HG02763 (cell line): ENCODE results near the gene GATA3.

Source experiments
- ATAC-seq: cut with Tn5 transposase; IDR thresholded peaks from one replicate; pipeline ENCODE4 v1.9.1; 2021; ENCODE audit warnings: mild to moderate bottlenecking, moderate library complexity; ENCODE audit not compliant: unreplicated experiment

GATA3 gene

DNA sequence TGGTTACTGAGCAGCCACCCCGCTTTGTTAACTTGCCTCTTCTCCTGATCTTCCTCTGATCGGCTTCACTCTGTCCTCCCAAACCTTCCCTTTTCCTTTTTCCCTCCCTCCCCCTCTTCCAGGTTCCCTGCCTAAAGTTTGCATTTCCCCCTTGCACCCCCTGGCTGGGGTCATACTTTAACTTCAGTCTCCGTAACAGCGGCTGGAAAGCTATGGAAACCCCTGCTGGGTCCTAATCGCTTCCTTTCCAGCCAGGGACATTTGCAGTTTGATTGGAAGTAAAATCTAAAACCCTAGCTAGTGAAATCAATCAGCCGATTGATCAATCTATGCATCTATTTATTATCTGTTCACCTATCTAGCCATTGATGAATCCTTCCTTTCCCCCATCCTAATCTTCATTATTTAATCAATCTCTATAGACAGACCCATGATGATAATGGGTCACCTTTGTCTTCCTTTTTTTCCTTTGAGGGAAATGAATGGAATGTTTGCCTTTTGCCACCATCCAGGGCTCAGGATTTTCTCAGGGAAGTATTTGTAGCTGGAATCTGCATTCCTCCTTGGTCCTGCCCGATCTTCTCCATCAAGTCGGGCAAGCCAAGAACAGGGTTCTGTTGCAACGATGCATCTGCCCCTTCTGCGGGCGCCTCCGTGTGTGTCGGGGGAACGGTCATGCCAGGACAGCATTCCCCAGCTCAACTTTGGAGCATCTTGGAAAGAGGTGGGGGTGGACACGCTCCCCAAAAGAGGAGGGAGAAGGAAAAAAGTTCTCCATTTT lies 8.8 kb downstream of the GATA3 start:
- ATAC-seq = no peak

DNA sequence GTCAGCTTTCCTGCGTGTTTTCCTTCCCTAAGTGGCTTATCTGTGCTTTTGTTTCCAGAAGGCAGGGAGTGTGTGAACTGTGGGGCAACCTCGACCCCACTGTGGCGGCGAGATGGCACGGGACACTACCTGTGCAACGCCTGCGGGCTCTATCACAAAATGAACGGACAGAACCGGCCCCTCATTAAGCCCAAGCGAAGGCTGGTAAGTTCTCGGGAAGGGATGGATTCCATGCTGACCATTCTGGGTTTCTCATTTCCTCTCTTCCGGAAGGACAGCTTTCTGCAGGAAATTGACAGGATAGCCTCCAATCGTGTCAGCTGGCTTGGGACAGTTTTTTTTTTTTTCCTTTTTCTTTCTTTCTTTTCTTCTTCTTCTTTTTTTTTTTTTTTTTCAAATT lies 9.4 kb downstream of the GATA3 start:
- ATAC-seq = no peak

DNA sequence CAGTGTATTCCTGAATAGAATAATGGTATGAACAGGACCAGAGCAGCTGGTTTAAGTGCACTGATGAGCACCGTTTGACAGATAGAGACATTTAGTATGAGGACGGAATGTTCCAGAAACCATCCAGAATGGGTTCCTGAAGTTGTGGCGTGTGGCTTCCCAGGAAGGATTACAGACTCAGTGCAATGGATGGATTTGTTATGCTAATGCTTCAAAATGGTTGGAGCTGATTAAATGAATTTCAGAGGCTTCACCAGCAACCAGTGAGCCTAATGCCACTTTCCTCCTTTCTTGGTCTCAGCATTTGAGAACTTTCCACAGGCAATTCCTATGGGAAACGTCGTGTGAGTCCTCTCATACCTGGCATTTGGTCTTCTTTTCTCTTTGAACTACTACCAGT lies 9.9 kb downstream of the GATA3 start:
- no peak for ATAC-seq

DNA sequence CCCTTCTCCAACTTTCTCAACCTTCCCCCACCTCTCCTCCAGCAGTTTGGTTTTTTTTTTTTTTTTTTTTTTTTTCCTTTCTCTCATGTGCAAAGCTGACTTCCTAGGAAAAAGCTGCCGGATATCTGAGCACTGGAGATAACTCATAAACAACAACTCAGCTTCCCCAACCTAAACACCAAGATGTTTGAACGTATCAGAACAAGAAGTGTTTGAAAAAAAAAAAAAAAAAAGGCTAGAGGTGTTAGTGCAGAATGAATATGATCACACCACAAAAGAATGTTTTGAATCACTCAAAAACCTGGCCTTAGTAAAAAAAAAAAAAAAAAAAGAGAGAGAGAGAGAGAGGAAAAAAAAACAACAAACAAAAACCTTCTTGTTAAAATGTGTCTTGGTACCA lies 11.2 kb downstream of the GATA3 start:
- ATAC-seq = no peak

DNA sequence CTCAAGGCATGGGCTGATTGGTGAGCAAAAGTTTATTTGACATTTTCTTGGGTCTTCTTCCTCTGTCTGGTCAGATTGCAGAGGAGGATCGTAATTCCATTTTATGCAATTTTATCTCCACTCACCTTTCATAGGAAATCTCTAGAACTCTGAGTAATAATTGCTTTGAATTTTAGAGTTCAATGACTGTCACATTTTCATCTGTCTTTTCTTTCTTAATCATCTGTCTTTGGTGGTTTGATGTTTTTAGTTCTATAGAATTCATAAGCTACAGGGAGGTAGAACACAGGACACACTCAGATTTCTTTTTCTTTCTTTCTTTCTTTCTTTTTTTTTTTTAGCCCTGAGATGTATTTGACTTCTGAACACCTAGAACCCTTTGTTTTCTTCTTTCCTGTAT lies 11.6 kb downstream of the GATA3 start:
- ATAC-seq = no peak

DNA sequence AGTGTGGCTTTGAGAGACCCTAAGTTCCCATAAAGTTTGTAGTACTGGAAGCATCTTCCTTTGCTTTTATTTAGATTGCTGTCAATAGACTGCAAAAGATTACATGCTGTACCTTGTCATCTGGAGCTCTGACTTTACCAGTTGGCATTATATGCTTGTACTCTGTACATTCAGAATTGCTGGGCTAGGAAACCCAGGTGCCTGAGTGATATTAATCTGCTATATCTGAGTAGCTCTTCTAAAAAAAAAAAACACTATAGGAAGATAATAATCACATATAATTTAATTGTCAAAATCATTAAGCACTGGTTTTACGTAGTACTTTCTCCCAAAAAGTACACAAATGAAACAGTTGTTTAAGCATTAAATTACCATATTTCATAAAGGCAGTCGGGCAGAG lies 12.3 kb downstream of the GATA3 start:
- no peak for ATAC-seq

DNA sequence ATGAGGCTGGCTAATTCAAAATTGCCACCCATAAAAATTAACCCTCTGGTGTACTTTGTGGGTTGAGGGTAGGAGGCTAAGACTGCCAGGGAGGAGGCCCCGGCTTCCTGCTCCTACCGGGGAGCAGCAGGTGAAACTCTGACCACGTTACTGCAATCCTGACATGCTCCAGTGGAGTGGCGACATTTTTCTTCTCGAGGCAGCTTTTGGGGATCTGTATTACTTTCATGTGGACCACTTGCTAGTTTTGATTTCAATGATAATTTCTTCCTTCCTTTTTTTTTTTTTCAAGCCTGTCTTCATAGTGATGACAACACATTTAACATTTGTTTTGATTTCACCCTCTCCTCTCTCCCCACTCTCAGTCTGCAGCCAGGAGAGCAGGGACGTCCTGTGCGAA lies 14.6 kb downstream of the GATA3 start:
- no peak for ATAC-seq

DNA sequence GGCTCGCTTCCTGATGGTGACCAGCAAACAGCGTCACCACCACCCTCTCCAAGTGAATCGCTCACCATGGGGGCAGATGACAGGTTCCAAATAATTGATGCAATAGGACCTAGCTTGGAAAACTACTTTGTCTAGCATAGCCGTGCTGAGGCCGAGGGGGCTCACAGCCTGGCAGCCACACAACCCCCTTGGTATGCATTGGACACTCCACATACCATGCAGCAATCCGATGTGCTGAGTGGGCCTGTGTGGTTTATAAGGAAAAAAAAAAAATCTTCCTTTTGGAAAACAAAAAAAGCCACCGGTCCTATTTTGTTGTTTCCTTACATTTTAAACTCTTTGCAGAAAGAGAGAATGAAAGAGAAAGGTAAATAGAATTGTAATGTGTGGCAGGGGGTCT lies 15.1 kb downstream of the GATA3 start:
- ATAC-seq = no peak

DNA sequence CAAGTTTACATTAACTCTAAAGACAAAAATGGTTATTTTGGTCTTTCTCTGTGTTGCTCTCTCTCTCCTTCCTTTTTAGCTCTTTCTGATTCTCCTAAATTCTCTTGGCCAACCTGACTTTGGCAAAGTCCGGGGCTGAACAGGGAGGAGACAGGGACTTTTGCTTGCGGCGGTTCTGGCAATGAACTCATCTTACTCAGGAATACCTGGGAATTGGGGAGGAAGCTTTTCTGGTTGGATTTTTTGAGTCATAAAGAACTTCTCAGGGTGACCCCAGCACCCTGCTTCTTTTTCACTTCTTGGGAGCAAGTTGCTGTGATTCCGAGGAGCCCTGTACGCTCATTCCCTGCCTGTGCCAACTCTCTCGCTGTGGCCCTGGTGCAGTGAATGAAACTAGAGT lies 16.0 kb downstream of the GATA3 start:
- no peak for ATAC-seq

DNA sequence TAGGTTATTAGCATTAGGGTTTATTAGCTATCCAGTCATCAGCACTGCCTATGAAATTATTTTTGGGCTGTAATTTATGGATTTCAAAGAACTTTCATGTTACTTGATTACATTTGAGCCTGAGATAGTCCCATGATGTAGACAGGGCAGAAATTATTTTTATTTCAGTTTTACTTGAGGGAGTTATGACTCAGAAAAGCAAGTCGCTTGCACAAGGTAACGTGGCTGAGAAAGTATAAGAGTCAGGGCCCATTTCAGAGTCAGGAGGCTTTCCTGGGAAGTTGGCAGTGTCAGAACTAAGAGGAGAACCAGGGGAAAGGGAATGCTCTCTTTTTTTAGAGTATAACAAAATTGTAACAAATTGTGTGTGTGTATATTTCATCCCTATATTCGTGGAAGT lies 16.5 kb downstream of the GATA3 start:
- ATAC-seq = no peak

DNA sequence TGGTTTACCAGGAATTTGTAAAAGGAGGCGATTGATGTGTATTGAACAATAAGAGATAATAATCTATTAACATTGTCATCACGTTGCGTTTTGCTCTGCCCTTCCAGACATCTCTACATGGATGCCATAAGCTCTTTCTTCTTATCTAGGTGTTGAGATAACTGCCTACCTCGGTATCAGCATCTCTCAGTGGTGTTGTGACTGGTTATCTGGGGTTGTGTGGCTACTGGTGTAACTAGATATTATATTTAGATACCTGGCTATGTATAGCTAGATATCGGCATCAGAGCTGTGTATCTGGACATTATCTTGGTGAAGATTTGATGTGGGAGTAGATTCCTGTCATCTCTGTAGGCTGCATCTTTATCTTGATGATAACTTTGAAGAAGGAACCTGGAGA lies 17.2 kb downstream of the GATA3 start:
- ATAC-seq = no peak

DNA sequence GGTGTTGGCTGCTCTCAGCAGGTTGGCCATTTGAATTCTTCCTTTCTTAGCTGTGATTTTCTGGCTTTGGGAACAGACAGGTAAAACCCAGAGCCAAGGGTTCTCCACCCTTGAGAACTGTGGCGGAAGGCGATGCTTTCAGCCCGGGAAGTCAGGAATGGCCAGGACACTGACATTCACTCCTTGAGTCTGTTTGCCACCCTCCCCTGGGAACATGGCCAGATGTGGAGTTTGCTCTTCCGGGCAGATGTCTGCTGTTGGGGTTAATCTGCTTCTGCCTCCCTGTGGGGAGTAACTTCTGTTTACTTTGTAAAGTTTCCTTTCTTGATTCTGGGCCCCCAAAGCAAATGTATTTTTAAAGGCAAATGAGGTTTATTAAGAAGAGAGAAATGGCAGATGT lies 17.7 kb downstream of the GATA3 start:
- no peak for ATAC-seq

DNA sequence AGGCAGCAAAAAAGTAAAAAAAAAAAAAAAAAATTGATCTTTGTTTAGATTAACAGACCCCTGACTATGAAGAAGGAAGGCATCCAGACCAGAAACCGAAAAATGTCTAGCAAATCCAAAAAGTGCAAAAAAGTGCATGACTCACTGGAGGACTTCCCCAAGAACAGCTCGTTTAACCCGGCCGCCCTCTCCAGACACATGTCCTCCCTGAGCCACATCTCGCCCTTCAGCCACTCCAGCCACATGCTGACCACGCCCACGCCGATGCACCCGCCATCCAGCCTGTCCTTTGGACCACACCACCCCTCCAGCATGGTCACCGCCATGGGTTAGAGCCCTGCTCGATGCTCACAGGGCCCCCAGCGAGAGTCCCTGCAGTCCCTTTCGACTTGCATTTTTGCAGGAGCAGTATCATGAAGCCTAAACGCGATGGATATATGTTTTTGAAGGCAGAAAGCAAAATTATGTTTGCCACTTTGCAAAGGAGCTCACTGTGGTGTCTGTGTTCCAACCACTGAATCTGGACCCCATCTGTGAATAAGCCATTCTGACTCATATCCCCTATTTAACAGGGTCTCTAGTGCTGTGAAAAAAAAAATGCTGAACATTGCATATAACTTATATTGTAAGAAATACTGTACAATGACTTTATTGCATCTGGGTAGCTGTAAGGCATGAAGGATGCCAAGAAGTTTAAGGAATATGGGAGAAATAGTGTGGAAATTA lies 19.4 kb downstream of the GATA3 start:
- ATAC-seq = no peak

DNA sequence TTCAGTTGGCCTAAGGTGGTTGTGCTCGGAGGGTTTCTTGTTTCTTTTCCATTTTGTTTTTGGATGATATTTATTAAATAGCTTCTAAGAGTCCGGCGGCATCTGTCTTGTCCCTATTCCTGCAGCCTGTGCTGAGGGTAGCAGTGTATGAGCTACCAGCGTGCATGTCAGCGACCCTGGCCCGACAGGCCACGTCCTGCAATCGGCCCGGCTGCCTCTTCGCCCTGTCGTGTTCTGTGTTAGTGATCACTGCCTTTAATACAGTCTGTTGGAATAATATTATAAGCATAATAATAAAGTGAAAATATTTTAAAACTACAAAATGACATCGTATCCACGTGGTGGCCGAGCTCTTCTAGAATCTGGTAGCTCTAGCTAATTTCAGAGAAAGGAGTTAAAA lies 20.4 kb downstream of the GATA3 start:
- ATAC-seq = no peak

DNA sequence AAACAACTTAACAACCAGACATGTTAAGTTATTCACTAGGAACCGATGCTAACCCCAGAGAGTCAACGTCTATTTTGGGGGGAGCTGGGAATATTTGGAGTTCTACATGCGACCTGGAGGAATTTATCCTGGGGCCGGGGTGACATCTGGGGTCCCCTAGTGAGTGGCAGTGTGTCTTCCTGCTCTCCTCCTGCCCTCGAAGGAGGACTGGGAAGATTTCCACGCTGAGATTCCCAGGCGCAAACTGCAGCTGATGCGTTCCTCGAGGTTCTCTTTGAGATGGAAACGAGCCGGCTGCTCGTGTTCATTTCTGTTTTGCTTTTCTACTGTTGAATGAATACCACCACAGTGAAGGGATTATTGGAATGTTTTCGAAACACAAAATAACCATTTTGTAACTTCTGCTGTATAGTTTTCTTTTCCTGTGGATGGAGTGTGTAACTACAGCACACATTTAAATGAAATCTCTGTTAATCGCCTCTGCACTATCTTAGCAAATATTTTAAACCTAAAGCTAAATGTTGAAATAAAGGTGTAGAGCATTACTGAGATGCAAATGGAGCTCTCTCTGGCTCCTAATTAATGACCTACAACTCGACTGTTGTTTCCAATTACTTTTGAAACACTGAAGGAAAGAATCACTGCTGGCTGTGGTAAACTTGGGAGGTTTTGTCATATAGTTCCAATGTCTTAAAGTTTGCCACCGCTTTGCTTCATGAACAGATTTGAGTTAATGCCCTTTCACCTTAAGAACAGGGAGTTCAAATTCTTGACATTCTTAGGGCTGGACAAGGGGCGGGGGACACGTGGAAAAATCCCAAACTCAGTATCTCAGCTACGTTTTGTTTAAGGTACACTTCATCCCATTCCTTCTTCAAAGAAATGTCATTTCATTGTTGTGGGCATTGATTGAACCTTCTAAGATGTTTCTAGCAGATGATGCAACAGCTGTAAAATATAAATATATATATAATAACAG lies 21.1 kb downstream of the GATA3 start:
- ATAC-seq = no peak

DNA sequence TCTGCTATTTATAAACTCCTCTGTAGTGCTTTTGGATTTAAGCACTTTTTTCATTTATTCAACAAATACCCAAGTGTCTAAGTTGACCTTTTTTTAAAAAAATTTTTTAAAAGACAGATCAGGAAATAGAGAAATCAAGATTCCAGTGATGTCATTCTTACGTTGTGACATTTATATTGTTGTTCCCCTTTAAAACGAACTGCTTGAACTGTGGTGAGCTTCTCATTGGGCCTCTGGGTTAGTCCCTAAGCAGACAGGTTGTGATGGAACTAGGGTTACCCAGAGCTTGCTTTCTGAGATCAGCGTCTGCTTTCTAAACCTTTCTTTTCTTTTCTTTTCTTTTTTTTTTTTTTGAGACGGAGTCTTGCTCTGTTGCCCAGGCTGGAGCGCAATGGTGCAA lies 22.4 kb downstream of the GATA3 start:
- no peak for ATAC-seq

DNA sequence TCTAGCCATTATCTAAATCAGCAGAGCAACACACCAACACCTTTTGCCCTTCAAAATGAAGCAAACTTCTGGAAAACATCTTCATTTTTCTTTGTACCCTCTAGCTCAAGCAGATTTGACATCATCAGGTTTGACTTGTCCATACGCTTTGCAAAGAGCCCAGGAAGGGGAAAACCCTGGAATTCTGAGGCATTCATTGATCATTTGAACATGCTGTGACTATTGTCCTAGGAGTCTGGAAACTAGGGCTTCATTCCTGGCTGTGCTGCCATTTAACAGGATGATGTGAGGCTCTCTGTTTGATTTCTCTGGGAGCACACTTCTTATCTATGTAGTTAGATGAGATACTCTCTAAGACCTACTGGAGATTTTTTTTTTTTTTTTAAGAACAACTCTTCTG lies 23.5 kb downstream of the GATA3 start:
- ATAC-seq = no peak

DNA sequence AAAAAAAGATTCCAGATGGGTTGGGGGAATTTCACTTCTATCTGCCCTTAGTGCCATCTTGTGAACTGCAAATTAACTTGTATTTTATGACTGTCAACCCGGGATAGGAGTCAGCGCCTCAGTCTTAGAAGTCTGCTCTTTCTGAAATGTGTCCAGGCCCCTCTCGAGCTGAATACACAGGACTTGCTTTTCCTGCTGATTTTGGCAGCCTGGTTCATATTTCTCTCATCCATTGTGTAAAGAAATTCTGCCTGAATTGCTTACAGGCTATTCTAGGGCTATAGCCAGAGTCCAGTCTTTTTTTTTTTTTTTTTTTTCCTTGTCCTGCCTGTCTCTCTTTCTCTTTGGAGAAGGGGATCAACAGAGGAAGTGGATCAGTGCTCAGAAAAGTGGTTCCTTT lies 24.6 kb downstream of the GATA3 start:
- ATAC-seq = no peak

DNA sequence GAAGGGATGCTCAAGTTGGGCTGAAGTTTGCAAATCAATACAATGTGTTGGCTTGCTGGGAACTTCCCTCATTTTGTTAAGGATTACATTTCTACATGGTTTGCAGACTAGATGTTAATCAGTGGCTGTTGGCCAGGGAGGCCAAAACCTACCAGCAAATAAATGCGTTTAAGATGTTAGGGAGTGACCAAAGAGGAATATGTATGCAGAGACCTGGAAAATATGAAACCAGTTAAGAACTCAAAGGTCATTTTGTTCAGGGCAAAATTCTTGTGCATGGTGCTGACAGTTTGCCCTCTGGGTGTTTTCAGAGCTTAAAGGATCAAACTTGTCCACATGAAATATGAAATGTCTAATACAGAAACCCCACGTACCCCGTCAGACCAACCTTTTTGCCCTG lies 30.3 kb downstream of the GATA3 start:
- no peak for ATAC-seq

DNA sequence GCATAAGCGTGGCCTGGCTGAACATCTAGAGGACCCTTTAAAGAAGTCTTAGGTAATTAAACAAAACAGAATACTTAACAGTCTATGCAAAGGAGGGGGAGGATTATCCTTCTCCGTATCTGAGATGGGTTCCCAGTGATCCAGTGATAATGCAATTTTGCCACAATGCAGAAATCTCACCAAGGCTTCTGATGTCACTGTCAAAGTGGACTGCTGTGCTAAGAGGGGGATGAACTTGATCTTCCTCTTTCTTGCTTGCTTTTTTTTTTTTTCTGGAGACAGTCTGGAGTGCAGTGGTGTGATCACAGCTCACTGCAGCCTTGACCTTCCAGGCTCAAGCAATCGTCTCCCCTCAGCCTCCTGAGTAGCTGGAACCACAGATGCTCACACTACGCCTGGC lies 30.8 kb downstream of the GATA3 start:
- no peak for ATAC-seq

DNA sequence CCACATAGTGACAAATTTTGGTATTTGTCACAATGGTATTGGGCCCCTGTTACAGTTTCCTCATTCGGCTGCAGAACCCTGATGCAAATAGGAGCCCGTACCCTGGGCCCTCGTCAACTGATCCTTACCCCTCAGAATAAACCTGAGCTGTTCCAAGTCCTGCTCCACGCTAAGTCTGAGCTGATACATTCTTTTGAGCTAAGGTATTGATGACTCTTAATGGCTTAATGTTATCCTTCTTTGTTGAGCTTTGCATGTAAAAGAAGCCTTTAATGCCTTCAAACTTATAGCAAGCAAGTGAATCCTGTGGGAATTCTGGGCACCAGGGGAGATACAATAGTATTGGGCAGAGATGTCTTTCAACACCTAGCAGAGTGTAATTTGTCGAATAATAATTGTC lies 31.8 kb downstream of the GATA3 start:
- no peak for ATAC-seq

DNA sequence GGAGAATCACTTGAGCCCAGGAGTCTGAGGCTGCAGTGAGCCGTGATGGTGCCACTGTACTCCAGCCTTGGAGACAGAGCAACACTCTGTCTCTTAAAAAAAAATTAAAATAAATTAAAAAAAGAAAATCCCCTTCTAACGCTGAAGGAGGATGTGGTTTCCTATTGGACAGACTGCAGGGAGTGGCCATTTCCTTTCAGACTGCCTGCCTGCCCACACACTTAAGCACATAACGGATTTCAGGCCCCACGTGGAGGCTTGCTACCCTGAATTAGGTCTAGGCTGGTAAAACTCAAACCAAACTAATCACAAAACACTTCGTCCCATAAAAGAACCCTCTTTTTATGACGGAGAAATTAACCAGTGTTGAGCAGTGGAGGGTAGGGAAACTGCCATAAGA lies 34.0 kb downstream of the GATA3 start:
- no peak for ATAC-seq
